SIG-M5 treated with dmso at 0.1 percent for 504 hours (cell line): Measurements from ENCODE around the gene DSG3.

Experiments
- DNase-seq: peaks from one replicate; lab custom pipeline; 2025; ENCODE audit not compliant: unreplicated experiment; lab: John Stamatoyannopoulos, UW

The DSG3 gene

GRCh38 chr18:31447530-31448191 is at the start of gene DSG3:
DSG3 (plus strand) TSS chr18:31447741; CDS start chr18:31447878, 137 bp downstream.
- DNase-seq, result no peak

GRCh38 chr18:31398191-31398590 is 49.4 kb upstream of the DSG3 start:
- no peak for DNase-seq

DNA sequence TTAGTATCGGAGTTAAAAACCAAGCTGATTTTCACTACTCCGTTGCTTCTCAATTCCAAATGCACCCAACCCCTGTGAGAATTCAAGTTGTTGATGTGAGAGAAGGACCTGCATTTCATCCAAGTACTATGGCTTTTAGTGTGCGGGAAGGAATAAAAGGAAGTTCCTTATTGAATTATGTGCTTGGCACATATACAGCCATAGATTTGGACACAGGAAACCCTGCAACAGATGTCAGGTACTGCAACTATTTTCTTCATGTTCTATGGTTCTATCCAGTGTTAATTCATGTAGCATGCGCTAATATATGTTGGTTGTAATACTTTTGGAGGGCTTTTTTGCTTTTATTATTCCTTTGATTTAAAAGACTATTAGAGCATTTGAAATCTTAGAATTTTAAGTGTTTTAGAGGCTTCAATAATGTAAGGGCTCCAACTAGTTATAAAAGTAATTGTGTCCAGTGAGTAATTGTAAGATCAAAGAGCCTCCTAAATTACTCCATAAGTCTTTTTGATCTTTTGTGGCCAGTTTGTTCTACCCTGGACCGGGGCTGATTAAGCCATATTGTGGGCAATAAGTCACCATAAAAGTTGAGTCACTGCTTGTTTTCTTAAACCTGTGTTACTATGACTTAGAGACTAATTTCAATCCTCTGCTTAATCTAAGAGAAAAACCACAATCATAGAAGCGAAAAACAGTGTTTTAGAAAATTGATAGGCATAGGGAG is 48.1 kb upstream of the DSG3 start:
- no peak for DNase-seq

DNA sequence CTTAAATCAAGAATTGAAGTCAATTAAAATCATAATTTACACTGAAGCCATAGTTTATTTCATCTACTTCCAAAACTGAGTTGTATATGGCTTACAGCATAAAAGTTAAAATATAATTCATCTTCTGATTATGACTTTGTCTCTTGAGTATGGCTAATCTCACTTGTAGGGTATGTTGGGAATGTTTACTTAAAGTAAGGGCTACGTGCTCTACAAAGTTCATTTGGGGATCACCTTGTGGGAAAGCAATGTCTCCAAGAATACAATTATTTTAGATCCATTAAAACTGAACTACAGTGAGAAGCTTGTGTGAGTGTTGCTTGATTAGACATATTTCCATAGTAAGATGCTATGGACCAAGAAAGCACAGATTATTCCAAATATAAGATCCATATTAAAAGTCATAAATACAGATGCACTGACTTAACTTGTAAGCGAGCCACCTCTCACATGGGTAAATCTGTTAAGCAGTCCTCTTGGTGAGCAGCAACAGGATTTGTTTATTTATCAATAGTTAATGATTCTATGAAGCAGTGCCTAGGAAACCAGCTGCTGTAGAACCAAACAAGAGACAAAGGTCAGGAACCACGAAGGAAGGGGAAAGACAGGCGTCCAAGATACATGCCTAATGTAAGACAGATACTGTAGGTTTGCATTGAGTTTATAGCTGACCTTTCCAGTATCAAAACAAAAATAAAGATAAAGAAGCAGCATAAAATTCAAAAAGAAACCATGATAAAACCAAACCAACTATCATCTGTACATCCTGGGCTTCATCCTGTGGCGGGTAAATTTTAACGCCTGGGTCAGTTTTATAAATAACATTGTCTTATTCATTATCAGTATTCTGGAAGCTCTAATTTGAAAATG is 46.1 kb upstream of the DSG3 start:
- no peak for DNase-seq

GRCh38 chr18:31402026-31402373 is 45.5 kb upstream of the DSG3 start:
- no peak for DNase-seq

- DNase-seq, result no peak
Measured at GRCh38 chr18:31403409-31403808, 44.1 kb upstream of the DSG3 start.

GRCh38 chr18:31407649-31408048 is 39.9 kb upstream of the DSG3 start:
- no peak for DNase-seq

DNA sequence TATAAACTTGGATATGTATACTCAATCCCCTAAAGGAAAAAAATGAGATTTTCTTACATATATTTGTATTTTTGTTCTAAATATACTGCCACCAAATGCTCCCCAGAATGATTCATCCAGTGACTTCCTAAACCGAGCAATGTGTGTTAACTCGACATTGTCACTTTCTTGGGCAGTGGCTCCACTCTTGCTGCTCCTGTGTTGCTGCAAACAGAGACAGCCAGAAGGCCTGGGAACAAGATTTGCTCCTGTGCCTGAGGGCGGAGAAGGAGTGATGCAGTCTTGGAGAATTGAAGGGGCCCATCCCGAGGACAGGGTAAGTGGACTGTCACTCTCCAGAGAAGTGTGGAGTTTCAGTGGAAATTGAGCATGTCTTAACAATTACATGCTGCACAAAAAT is 38.3 kb upstream of the DSG3 start:
- no peak for DNase-seq

DNA sequence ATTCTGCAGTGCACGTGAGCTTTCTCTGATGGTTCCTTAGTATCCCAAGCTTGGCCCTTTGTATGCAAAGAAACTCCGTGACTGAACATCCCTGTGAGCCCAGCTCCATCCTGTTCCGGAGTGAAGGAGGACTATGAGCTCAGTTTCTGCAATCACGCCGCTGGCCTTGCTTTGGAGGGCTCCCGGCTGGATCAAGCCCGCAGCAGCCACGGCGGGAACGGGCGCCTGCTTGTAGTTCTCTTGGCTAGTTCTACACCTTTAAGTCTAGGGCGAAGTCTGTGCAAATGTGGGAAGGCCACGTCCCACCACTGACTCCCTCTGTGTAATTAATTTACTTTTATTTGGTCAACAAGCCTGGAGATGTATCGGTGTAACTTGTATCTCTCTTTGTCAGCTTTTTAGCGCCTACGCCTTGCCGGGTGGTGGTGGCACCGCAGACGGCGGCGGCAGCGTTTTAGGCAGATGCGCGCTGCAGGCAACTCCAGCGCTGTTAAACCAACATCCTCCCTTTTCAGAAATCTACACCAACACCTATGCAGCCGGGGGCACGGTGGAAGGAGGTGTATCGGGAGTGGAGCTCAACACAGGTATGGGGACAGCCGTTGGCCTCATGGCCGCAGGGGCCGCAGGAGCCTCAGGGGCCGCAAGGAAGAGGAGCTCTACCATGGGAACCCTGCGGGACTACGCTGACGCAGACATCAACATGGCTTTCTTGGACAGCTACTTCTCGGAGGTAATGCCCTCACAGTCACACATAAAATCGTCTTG is 36.6 kb upstream of the DSG3 start:
- DNase-seq, result no peak

DNA sequence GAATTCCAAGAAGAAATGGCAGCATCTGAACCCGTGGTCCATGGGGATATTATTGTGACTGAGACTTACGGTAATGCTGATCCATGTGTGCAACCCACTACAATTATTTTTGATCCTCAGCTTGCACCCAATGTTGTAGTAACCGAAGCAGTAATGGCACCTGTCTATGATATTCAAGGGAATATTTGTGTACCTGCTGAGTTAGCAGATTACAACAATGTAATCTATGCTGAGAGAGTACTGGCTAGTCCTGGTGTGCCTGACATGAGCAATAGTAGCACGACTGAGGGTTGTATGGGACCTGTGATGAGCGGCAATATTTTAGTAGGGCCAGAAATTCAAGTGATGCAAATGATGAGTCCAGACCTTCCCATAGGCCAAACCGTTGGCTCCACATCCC is 34.4 kb upstream of the DSG3 start:
- no peak for DNase-seq

- DNase-seq, result no peak
Measured at GRCh38 chr18:31417850-31418249, 29.7 kb upstream of the DSG3 start.

GRCh38 chr18:31419457-31419932 is 28.0 kb upstream of the DSG3 start:
- no peak for DNase-seq

DNA sequence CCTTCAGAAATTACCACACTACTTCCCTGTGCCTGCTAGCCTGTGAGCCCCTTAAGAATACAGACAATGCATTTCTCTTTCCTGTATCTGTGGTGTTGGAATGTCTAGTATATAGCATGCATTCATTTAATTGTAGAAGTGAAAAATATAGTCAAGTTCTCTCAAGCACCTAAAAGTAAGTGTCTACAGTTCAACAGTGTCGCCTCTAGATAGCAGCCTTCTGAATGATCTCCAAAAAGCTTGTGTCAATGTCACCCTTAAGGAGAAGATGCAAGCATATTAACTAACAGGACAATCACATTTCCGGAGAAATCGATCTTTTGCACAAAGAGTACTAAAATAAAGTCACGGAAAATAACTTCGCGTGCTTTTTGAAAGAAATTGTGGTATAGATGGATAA is 27.5 kb upstream of the DSG3 start:
- DNase-seq, result no peak

GRCh38 chr18:31420524-31420923 is 27.0 kb upstream of the DSG3 start:
- no peak for DNase-seq

- DNase-seq, result no peak
Measured at GRCh38 chr18:31424383-31424988, 23.1 kb upstream of the DSG3 start.

GRCh38 chr18:31426021-31426420 is 21.5 kb upstream of the DSG3 start:
- no peak for DNase-seq

DNA sequence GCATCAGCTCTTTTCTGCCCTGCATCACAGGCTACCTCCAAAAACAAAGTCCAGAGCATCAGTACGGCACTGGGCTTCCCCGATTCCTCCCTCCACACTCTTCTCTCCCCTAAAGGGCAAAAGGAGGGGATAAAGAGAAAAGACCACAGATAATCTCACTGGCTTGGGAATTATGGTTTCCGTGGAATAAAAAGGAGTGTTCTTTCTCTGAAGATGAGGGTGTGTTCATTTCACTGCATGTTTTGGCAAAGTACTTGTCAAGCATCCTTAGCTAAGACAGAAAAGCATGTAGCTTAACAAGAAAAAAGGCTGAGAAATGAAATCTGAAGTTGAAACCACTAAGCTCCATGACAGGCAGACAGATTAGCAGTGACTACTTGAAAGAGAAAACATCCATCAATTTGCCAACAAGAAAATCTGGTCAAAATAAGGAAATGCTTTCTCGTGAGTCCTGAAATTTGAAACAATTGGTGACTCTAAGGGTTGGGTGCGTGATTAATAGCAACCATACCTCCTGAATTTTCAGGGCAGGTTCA is 20.6 kb upstream of the DSG3 start:
- no peak for DNase-seq

DNA sequence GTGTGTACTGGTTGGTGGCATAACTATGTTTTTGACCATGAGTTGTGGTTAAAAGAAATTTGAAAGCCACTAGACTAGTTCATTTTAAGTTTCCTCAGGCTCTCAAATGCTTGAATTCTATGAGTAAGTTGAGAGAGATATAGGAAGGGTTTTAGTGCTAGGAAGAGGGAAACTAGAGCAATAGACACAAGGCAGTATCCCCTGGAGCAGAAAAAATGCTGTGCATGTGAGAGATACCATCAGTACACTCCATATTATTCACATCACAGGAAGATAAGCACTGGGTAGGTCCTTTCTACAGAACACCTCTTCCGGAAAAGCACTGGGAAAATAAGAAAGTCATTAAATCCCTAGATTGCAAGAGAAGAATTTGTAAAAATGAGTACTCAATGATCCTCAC is 19.3 kb upstream of the DSG3 start:
- DNase-seq, result no peak

- no peak for DNase-seq
Measured at GRCh38 chr18:31429623-31430022, 17.9 kb upstream of the DSG3 start.

- DNase-seq, result no peak
Measured at GRCh38 chr18:31430072-31430471, 17.5 kb upstream of the DSG3 start.
